ENCODE results near the gene SPRR1B.

GRCh38 chr1:153024413-153024812, 6.6 kb upstream of the SPRR1B start:
- no peak for TF ChIP-seq ATAD3A (CRISPR knock-in tag; IDR thresholded peaks at IDR 0.05)
- TF ChIP-seq MIXL1 (CRISPR knock-in tag; IDR thresholded peaks at IDR 0.05), result no peak
